HUES48 (cell line): ENCODE measurements around the gene PRR16.
"Not testable (repeated sequence)": the region's sequence is repeated elsewhere in the genome, so short reads cannot be mapped to it uniquely, and the experiment has no call there.

ENCODE experiments used
- H3K27ac ChIP-seq: one replicate; pipeline ENCODE4 v1.7.0; 2013; ENCODE audit warnings: low read depth, low read length, inconsistent platforms
- H3K27me3 ChIP-seq: 2 replicates; pipeline ENCODE4 v1.6.1; 2013; ENCODE audit warnings: mild to moderate bottlenecking, low read length; ENCODE audit not compliant: control insufficient read depth, insufficient read depth
- H3K36me3 ChIP-seq: 2 replicates; pipeline ENCODE4 v1.6.1; 2013; ENCODE audit warnings: low read length; ENCODE audit not compliant: control insufficient read depth, insufficient read depth
- H3K4me1 ChIP-seq: 2 replicates; pipeline ENCODE4 v1.6.1; 2013; ENCODE audit warnings: mild to moderate bottlenecking, low read length; ENCODE audit not compliant: control insufficient read depth, insufficient read depth
- H3K4me3 ChIP-seq: 2 replicates; pipeline ENCODE4 v1.5.1; 2013; ENCODE audit warnings: mild to moderate bottlenecking, low read depth, low read length
- H3K9ac ChIP-seq: 2 replicates; pipeline ENCODE4 v1.6.1; 2013; ENCODE audit warnings: mild to moderate bottlenecking, low read depth, low read length, moderate library complexity
- H3K9me3 ChIP-seq: 2 replicates; pipeline ENCODE4 v1.6.1; 2013; ENCODE audit warnings: low read length; ENCODE audit not compliant: control insufficient read depth, insufficient read depth

Gene PRR16

DNA sequence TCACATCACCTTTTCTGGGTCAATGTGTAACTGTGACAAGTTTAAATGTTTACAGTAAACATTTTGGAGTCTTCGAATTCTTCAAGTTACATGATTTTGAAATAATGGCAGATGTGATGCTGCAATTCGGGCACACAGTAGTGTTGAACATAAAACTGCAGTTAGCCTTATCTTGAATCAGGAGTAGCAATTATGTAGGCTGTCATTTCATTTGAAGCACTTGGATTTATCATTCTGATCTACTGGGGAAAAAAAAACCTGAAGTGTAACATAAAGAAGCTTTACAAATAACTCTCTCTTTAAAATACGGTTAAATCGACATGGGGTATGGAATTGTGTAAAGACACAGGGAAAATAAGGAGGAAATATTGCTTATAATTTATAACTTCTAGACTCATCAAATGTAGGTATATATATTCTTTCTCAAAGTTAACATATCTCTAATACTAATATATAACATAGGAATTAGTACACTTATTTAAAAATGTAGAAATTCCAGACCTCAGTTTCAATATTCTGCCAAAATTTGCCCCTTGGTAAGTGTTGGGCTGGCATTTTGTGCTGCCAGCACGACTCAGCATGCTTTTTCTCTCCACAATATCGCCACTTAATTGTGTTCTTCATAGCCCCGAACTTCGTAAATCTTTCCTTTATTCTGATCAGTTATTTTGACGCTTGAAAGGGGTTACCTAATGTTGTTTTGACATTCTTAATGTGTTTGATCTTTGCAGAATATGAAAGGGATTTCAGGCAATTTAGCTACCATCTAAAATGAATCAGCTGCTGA is 226.7 kb downstream of the PRR16 start:
- H3K27me3 ChIP-seq, result 0 out of 2 replicates have a peak, but pooled peaks cover 3% of the 10 kb centered on the region
- H3K4me1 ChIP-seq, result peaks cover 16% of the 10 kb centered on the region; the same call in 1 of the 2 replicates

DNA sequence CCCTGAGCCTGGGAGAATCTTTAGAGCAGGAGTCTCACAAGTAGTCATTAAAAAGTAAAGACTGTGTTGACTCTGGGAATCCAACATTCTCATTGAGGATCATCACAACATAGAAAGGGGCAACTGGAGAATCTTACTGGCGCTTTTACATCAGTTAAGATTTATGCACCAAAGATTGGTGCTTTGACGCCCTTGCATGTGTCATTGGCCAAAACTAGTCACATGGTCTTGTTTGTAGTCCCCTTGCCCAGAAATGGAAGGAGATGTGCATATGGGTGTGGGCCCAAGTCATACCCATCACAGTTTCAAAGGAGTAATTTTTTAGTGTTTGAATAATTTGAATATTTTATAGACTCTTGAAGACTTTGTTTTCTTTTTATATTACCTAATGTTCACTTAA is 228.2 kb downstream of the PRR16 start:
- Histone ChIP-seq H3K27me3 (0 out of 2 replicates have a peak, but pooled peaks cover 3% of the 10 kb centered on the region), H3K4me3 (no peak overlapping the region), H3K9ac (no peak overlapping the region), H3K9me3 (no peaks in the 10 kb centered on the region), H3K27ac (no peak overlapping the region), H3K36me3 (peaks cover 20% of the 10 kb centered on the region), H3K4me1 (peaks cover 28% of the 10 kb centered on the region)

More for the DNA sequence above, 226.7 kb downstream of the PRR16 start:
- H3K4me3 ChIP-seq, result no peak overlapping the region
- H3K27ac ChIP-seq, result no peak overlapping the region
- H3K9ac ChIP-seq, result no peak overlapping the region
- no peaks in the 10 kb centered on the region for H3K9me3 ChIP-seq
- peaks cover 5% of the 10 kb centered on the region; the same call in 1 of the 2 replicates for H3K36me3 ChIP-seq

DNA sequence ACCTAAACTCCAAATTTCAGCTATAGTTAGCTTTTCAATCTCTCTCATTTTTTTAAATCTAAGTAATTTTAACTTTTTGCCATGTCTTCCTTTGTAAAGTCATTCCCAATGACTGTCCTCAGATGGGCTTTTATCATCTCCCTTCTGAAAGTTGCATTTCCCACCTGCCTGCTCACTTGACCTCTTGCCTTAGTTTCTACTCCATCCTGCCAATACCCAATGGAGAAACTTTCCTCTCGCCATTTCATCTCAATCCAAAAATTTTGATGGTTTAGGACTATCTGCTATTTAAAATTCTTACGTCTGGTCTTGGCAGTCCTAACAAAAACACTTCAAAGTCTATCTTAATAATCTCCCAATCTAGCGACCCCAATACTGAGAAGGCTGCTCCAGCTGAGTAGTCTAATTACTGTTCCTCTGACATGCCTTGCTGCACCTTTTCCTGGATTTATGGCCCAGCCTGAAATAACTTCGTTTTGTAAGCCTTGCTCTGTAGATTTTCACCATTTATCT is 231.3 kb downstream of the PRR16 start:
- Histone ChIP-seq H3K4me3 (no peak overlapping the region), H3K9ac (no peak overlapping the region), H3K36me3 (peaks cover 32% of the 10 kb centered on the region), H3K9me3 (no peaks in the 10 kb centered on the region), H3K27ac (no peak overlapping the region), H3K4me1 (peaks cover 37% of the 10 kb centered on the region), H3K27me3 (no peaks in the 10 kb centered on the region)

DNA sequence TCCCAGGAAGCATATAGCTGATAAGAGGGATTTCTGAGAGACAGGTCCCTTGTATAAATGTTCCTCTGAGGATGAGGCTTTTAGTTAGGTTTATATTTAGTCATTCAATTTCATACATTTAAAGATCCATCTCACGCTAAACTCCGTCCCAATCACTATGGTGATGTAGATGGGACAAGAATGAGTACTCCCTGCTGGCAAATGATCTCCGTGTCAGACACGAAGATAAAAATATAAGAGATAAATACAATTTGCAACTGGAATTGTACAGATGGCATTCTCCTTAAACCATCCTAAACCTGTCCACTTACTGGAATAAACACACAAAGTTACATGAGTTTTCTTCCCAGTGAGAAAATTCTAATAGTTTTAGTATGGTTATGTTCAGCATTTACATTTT is 233.0 kb downstream of the PRR16 start:
- Histone ChIP-seq H3K4me1 (peaks cover 25% of the 10 kb centered on the region), H3K27me3 (no peaks in the 10 kb centered on the region), H3K27ac (peak overlapping the region; percentile 75), H3K9me3 (no peaks in the 10 kb centered on the region), H3K36me3 (peaks cover 32% of the 10 kb centered on the region), H3K9ac (peak overlapping the region; percentile 39), H3K4me3 (peak overlapping the region; percentile 49)

DNA sequence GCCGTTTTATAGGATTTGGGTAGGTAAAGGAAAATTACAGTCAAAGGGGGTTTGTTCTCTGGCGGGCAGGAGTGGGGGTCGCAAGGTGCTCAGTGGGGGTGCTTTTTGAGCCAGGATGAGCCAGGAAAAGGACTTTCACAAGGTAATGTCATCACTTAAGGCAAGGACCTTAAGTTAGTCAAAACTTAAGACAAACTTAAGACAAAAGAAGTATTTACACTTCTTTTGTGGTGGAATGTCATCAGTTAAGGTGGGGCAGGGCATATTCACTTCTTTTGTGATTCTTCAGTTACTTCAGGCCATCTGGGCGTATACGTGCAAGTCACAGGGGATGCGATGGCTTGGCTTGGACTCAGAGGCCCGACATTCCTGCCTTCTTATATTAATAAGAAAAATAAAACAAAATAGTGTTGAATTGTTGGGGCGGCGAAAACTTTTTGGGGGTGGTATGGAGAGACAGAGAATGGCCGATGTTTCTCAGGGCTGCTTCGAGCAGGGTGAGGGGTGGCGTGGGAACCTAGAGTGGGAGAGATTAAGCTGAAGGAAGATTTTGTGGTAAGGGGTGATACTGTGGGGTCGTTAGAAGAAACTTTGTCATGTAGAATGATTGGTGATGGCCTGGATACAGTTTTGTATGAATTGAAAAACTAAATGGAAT is 233.7 kb downstream of the PRR16 start:
- H3K4me3 ChIP-seq, result peak overlapping the region; percentile 32; the same call in 1 of the 2 replicates
- H3K27ac ChIP-seq, result peak overlapping the region; percentile 75
- 0 out of 2 replicates have a peak overlapping the region, but pooled peaks have one; percentile 51 for H3K9ac ChIP-seq

DNA sequence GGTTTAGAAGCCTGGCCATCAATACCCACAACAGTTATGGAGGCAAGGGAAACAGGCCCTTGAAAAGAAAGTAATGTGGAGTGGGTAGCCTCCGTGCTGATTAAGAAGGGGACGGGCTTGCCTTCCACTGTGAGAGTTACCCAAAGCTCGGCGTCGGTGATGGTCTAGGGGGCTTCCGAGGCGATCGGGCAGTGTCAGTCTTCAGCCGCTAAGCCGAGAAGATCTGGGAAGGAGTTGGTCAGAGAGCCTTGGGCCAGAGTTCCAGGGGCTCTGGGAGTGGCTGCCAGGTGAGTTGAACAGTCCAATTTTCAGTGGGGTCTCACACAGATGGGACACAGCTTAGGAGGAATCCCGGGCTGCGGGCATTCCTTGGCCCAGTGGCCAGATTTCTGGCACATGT is 236.6 kb downstream of the PRR16 start:
- not testable (repeated sequence) for H3K9me3 ChIP-seq, H3K27me3 ChIP-seq, H3K27ac ChIP-seq
- Histone ChIP-seq H3K4me3 (peak overlapping the region; percentile 50), H3K9ac (peak overlapping the region; percentile 33; the same call in 1 of the 2 replicates), H3K36me3 (peaks cover 29% of the 10 kb centered on the region), H3K4me1 (peaks cover 45% of the 10 kb centered on the region)

More for the DNA sequence above, 233.7 kb downstream of the PRR16 start:
- Histone ChIP-seq H3K4me1 (peaks cover 24% of the 10 kb centered on the region), H3K36me3 (peaks cover 32% of the 10 kb centered on the region)
- not testable (repeated sequence) for H3K27me3 ChIP-seq, H3K9me3 ChIP-seq

DNA sequence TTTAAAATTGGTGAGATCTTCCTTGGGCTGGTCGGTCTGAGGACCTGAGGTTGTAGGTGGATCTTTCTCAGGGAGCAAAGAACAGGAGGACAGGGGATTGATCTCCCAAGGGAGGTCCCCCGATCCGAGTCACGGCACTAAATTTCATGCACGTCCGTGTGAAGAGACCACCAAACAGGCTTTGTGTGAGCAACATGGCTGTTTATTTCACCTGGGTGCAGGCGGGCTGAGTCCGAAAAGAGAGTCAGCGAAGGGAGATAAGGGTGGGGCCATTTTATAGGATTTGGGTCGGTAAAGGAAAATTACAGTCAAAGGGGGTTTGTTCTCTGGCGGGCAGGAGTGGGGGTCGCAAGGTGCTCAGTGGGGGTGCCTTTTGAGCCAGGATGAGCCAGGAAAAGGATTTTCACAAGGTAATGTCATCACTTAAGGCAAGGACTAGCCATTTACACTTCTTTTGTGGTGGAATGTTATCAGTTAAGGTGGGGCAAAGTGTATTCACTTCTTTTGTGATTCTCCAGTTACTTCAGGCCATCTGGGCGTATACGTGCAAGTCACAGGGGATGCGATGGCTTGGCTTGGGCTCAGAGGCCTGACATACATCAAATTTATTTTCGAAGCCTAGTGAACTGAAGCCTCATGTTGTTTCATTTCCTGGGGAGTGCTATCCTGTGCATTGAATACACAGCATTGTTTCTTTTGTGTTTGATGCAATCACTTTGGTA is 238.9 kb downstream of the PRR16 start:
- peak overlapping the region; percentile 79 for H3K4me3 ChIP-seq
- H3K36me3 ChIP-seq, result peaks cover 12% of the 10 kb centered on the region
- peaks cover 24% of the 10 kb centered on the region for H3K27me3 ChIP-seq
- H3K9ac ChIP-seq, result peak overlapping the region; percentile 93
- peaks cover 54% of the 10 kb centered on the region for H3K4me1 ChIP-seq
- H3K27ac ChIP-seq, result peak overlapping the region; percentile 90
- not testable (repeated sequence) for H3K9me3 ChIP-seq

DNA sequence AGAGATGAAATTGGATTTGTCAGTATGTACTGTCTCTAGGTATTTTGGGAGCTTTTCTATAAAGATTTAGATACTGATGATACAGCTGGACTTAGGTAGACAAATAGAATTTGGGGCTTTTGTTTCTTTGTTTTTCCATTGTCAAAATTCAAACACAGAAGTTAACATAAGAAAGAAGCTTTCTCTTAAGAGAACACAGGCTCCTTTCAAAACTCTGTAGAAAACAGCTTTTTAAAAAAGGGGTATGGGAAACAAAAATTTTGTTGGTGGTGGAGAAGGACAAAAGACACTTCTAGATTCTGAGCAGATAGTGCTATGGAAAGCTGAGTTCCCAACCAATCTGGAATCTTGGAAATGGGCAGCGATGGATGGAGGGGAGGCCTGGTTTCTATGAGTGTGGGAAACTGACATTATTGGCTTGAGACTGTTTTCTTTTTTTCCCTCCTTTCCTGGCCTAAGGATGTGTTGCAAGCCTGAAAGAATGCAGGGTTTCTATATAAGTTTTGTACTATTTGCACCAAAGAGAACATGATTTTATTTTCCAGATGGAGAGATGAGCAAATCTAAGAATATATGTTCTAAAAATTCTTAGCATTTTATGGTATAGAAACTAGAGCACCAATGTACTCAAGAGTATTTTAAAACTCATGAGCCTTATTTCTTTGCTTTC is 240.0 kb downstream of the PRR16 start:
- Histone ChIP-seq H3K9ac (peak overlapping the region; percentile 2; the same call in 1 of the 2 replicates), H3K4me1 (peaks cover 53% of the 10 kb centered on the region), H3K36me3 (peaks cover 12% of the 10 kb centered on the region), H3K9me3 (no peaks in the 10 kb centered on the region), H3K4me3 (peak overlapping the region; percentile 79), H3K27me3 (peaks cover 32% of the 10 kb centered on the region), H3K27ac (peak overlapping the region; percentile 90)

DNA sequence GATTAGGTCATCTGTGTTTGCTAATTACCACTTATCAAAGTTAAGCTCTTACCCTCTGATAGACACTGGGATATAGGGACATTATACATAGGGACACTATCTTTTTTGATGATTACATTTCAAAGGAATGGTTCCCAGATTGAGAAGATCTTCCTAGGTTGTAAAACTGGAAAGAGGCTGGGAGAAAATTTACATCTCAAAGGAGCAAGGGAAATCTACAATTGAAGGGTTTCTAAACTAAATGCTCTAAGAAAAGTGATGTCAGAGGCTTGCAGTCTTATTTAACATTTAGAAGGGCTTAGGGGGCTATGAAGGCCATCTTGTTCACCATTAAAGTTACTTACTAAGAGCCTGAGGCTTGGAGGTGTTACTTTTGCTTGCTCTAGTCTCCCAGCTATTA is 242.8 kb downstream of the PRR16 start:
- Histone ChIP-seq H3K36me3 (no peaks in the 10 kb centered on the region), H3K27me3 (peaks cover 32% of the 10 kb centered on the region), H3K27ac (peak overlapping the region; percentile 81)

DNA sequence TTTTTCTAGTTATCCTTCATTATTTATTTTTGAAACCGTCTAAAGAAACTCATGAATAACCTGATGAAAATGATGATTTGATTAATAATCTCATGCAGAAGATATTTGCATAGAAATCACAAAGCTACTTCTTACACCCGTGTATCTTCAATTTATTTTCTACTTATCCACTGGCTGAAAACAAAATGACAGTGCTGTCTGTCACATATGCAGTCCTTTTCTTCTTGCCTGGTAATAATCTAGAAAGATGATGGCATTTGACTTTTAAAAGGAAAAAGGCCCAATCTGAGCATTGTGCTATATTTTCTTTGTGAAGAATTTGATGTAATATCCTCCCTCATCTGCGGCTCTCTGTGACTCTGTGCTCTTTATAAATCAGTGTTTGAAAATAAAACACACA is 253.3 kb downstream of the PRR16 start:
- Histone ChIP-seq H3K27me3 (no peaks in the 10 kb centered on the region), H3K9me3 (no peaks in the 10 kb centered on the region), H3K9ac (no peak overlapping the region), H3K36me3 (no peaks in the 10 kb centered on the region), H3K4me1 (no peaks in the 10 kb centered on the region), H3K27ac (no peak overlapping the region), H3K4me3 (no peak overlapping the region)

More for the DNA sequence above, 242.8 kb downstream of the PRR16 start:
- H3K9me3 ChIP-seq, result no peaks in the 10 kb centered on the region
- H3K9ac ChIP-seq, result no peak overlapping the region
- H3K4me3 ChIP-seq, result peak overlapping the region; percentile 36; the same call in 1 of the 2 replicates
- peaks cover 49% of the 10 kb centered on the region for H3K4me1 ChIP-seq
